GM19463 (cell line): ENCODE results near the gene C17orf113.
A peak's percentile ranks its signal among the peaks of the same experiment; 100 is the strongest.
"Not testable (repeated sequence)": the region's sequence is repeated elsewhere in the genome, so short reads cannot be mapped to it uniquely, and the experiment has no call there.

Experiments
- ATAC-seq: cut with Tn5 transposase; IDR thresholded peaks from one replicate; pipeline ENCODE4 v1.9.1; 2021; ENCODE audit warnings: mild to moderate bottlenecking, moderate library complexity; ENCODE audit not compliant: unreplicated experiment

Gene C17orf113

GRCh38 chr17:42042598-42043319 lies 7.6 kb downstream of the C17orf113 start:
- ATAC-seq: no peak

GRCh38 chr17:42041619-42042018 lies 8.8 kb downstream of the C17orf113 start:
- no peak for ATAC-seq

GRCh38 chr17:42040818-42041217 lies 9.6 kb downstream of the C17orf113 start:
- no peak for ATAC-seq

- no peak for ATAC-seq
Measured at GRCh38 chr17:42039794-42040763, 10.3 kb downstream of the C17orf113 start.

- no peak for ATAC-seq
Measured at GRCh38 chr17:42038221-42038973, 12.0 kb downstream of the C17orf113 start.

- no peak for ATAC-seq
Measured at GRCh38 chr17:42034059-42034458, 16.3 kb downstream of the C17orf113 start.

- ATAC-seq: no peak
Measured at GRCh38 chr17:42031584-42031983, 18.8 kb downstream of the C17orf113 start.

- no peak for ATAC-seq
Measured at GRCh38 chr17:42028791-42029127, 21.6 kb downstream of the C17orf113 start.

- ATAC-seq: no peak
Measured at GRCh38 chr17:42027961-42028790, 22.2 kb downstream of the C17orf113 start.

- ATAC-seq: no peak
Measured at GRCh38 chr17:42027590-42027889, 22.9 kb downstream of the C17orf113 start.

GRCh38 chr17:42026857-42027589 lies 23.4 kb downstream of the C17orf113 start:
- ATAC-seq: no peak

GRCh38 chr17:42025936-42026335 lies 24.5 kb downstream of the C17orf113 start:
- ATAC-seq: no peak

- no peak for ATAC-seq
Measured at GRCh38 chr17:42025191-42025579, 25.2 kb downstream of the C17orf113 start.

- no peak for ATAC-seq
Measured at GRCh38 chr17:42023524-42024349, 26.7 kb downstream of the C17orf113 start.

- not testable (repeated sequence) for ATAC-seq
Measured at GRCh38 chr17:42020845-42021244, 29.6 kb downstream of the C17orf113 start.

GRCh38 chr17:42019509-42020404 lies 30.6 kb downstream of the C17orf113 start, which contains the start of gene NKIRAS2:
Gene NKIRAS2 (plus strand): TSS chr17:42020090. CDS start chr17:42021578, 1,488 bp downstream.
- ATAC-seq: peak; percentile 67

- no peak for ATAC-seq
Measured at GRCh38 chr17:42018988-42019387, 31.4 kb downstream of the C17orf113 start.

GRCh38 chr17:42018339-42018738 lies 32.1 kb downstream of the C17orf113 start:
- ATAC-seq: no peak
